Hepatocyte (in vitro differentiated cells): Measurements from ENCODE around the gene ENO4. TPM values are rescaled to one million over a fixed set of nuclear protein-coding genes. Genes with fewer than 3 reads are reported as not detected.

Experiments used
- DNase-seq: peaks from one replicate; pipeline ENCODE4 v3.0.0-alpha.2; 2016; ENCODE audit warnings: low spot score
- H2AFZ ChIP-seq: fragments of 200-600 bp; sonication (generic); 2 replicates; pipeline ENCODE4 v1.6.0; 2016; ENCODE audit warnings: antibody characterized with exemption, mild to moderate bottlenecking
- H3K27ac ChIP-seq: fragments of 200-600 bp; sonication (generic); 2 replicates; pipeline ENCODE4 v1.5.1; 2016; ENCODE audit warnings: mild to moderate bottlenecking
- H3K27me3 ChIP-seq: fragments of 200-600 bp; sonication (generic); 2 replicates; pipeline ENCODE4 v1.6.1; 2016
- H3K36me3 ChIP-seq: fragments of 200-600 bp; sonication (generic); replicated peaks from 2 replicates; pipeline ENCODE4 v1.5.1; 2016; ENCODE audit warnings: low read depth; ENCODE audit not compliant: insufficient read depth
- H3K4me1 ChIP-seq: fragments of 200-600 bp; sonication (generic); 2 replicates; pipeline ENCODE4 v1.5.1; 2016; ENCODE audit warnings: mild to moderate bottlenecking, moderate library complexity; ENCODE audit not compliant: insufficient read depth
- H3K4me2 ChIP-seq: fragments of 200-600 bp; sonication (generic); 2 replicates; pipeline ENCODE4 v1.6.0; 2016
- H3K4me3 ChIP-seq: fragments of 200-600 bp; sonication (generic); 2 replicates; pipeline ENCODE4 v1.5.1; 2016; ENCODE audit warnings: mild to moderate bottlenecking
- H3K79me2 ChIP-seq: fragments of 200-600 bp; sonication (generic); 2 replicates; pipeline ENCODE4 v1.6.0; 2017; ENCODE audit warnings: mild to moderate bottlenecking
- H3K9me2 ChIP-seq: fragments of 200-600 bp; sonication (generic); replicated peaks from 2 replicates; pipeline ENCODE4 v1.6.0; 2017; ENCODE audit warnings: mild to moderate bottlenecking; ENCODE audit not compliant: insufficient read depth
- H3K9me3 ChIP-seq: fragments of 200-600 bp; sonication (generic); 2 replicates; pipeline ENCODE4 v1.5.1; 2016; ENCODE audit warnings: low read depth, mild to moderate bottlenecking
- H4K20me1 ChIP-seq: fragments of 200-600 bp; sonication (generic); 2 replicates; pipeline ENCODE4 v1.6.0; 2016; ENCODE audit warnings: mild to moderate bottlenecking; ENCODE audit not compliant: insufficient read depth, poor library complexity, severe bottlenecking
- CTCF ChIP-seq: fragments of 200-600 bp; sonication (generic); IDR thresholded peaks from 2 replicates; pipeline ENCODE4 v1.5.1; 2016; ENCODE audit warnings: antibody characterized with exemption, mild to moderate bottlenecking; ENCODE audit not compliant: poor library complexity
- EZH2 ChIP-seq: fragments of 200-600 bp; sonication (generic); IDR thresholded peaks from 2 replicates; pipeline ENCODE4 v1.6.1; 2016; ENCODE audit warnings: antibody characterized with exemption, mild to moderate bottlenecking, borderline replicate concordance
- EZH2phosphoT487 ChIP-seq: fragments of 200-600 bp; sonication (generic); IDR thresholded peaks from one replicate; pipeline ENCODE4 v1.6.1; 2018; ENCODE audit warnings: antibody characterized with exemption, mild to moderate bottlenecking, low read depth, moderate library complexity; ENCODE audit not compliant: unreplicated experiment, severe bottlenecking
- WGBS: methylation state at CpG from one replicate; pipeline ENCODE4 v1.1.6; 2016; ENCODE audit warnings: low lambda C conversion rate; ENCODE audit errors: missing lambda C conversion rate; 5-methylcytosine and 5-hydroxymethylcytosine counted together
- polyA plus RNA-seq: library from polyadenylated mRNA; unstranded; fragments of >200 nt; fragmentation: Nextera tagmentation; extraction: Ambion mirVana; gene quantifications from 2 replicates; pipeline ENCODE4 v1.2.1, GENCODE V29; 2016
- total RNA-seq: library from RNA; depleted of rRNA; stranded (reverse); fragments of >200 nt; gene quantifications from 2 replicates; pipeline ENCODE4 v1.2.3, GENCODE V29; 2014

The ENO4 gene
- total and polyA plus RNA-seq, 2 experiments from 2014 or later, result 0.24 to 0.43 TPM

GRCh38 chr10:116802474-116802873 lies 46.8 kb upstream of the ENO4 start:
- 84% methylated on average over 6 of the region's 6 CpGs for WGBS
- no peak overlapping the region for H3K4me2 ChIP-seq
- no peak for DNase-seq

DNA sequence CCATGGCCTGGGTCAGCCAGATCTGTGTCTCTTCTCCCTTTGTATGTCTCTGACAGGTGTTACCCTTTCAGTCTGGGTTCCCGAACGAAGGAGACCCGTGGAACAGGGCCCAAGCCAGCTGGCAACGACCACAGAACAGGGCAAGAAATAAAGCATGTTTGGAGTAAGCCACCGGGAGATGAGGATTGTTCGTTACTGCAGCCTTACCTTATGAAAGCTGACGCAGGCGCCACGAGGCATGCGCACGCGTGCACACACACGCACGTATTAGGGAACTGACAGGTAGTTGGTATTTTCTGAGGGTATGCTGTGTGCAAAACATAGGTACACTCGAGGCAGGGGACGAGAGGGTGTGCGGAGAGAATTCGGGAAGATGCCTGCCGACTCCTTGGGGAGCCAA lies 46.4 kb upstream of the ENO4 start:
- Histone ChIP-seq H3K9me3 (no peaks in the 10 kb centered on the region), H3K79me2 (no peaks in the 10 kb centered on the region), H3K36me3 (no peaks in the 10 kb centered on the region), H3K4me2 (no peak overlapping the region), H3K27ac (no peak overlapping the region), H4K20me1 (no peaks in the 10 kb centered on the region), H3K4me3 (no peak overlapping the region), H3K4me1 (no peaks in the 10 kb centered on the region), H2AFZ (no peak overlapping the region), H3K9me2 (no peaks in the 10 kb centered on the region), H3K27me3 (peaks cover 13% of the 10 kb centered on the region)
- 93% methylated on average over 19 of the region's 19 CpGs for WGBS
- TF ChIP-seq EZH2 (no peak), EZH2phosphoT487 (no peak), CTCF (no peak)
- DNase-seq, result no peak

More at GRCh38 chr10:116802474-116802873, 46.8 kb upstream of the ENO4 start:
- no peak overlapping the region for H3K27ac ChIP-seq
- no peaks in the 10 kb centered on the region for H3K79me2 ChIP-seq
- no peaks in the 10 kb centered on the region for H3K4me1 ChIP-seq
- peaks cover 13% of the 10 kb centered on the region for H3K27me3 ChIP-seq
- no peak overlapping the region for H2AFZ ChIP-seq
- H3K36me3 ChIP-seq, result no peaks in the 10 kb centered on the region
- H3K4me3 ChIP-seq, result no peak overlapping the region
- H3K9me2 ChIP-seq, result no peaks in the 10 kb centered on the region
- H4K20me1 ChIP-seq, result no peaks in the 10 kb centered on the region
- no peaks in the 10 kb centered on the region for H3K9me3 ChIP-seq
- TF ChIP-seq CTCF (no peak), EZH2 (no peak), EZH2phosphoT487 (no peak)

- Histone ChIP-seq H4K20me1 (no peaks in the 10 kb centered on the region), H3K27me3 (peaks cover 13% of the 10 kb centered on the region), H3K4me3 (no peak overlapping the region), H3K36me3 (no peaks in the 10 kb centered on the region), H3K27ac (no peak overlapping the region), H3K4me1 (no peaks in the 10 kb centered on the region), H3K9me3 (no peaks in the 10 kb centered on the region), H3K79me2 (no peaks in the 10 kb centered on the region), H3K9me2 (no peaks in the 10 kb centered on the region), H2AFZ (no peak overlapping the region), H3K4me2 (no peak overlapping the region)
- WGBS, result 87% methylated on average over 22 of the region's 22 CpGs
- DNase-seq, result no peak
- TF ChIP-seq EZH2 (no peak), EZH2phosphoT487 (no peak), CTCF (no peak)
Observed at GRCh38 chr10:116803451-116804249, 45.6 kb upstream of the ENO4 start.
